Measurements from ENCODE around the gene GTF2A1L.
"Not testable (repeated sequence)": the region's sequence is repeated elsewhere in the genome, so short reads cannot be mapped to it uniquely, and the experiment has no call there.

GTF2A1L gene

GRCh38 chr2:48617618-48618017, at the start of gene GTF2A1L:
GTF2A1L (plus strand) TSS chr2:48617856; CDS start chr2:48617875, 19 bp downstream.
- DNase-seq, result no peak

DNA sequence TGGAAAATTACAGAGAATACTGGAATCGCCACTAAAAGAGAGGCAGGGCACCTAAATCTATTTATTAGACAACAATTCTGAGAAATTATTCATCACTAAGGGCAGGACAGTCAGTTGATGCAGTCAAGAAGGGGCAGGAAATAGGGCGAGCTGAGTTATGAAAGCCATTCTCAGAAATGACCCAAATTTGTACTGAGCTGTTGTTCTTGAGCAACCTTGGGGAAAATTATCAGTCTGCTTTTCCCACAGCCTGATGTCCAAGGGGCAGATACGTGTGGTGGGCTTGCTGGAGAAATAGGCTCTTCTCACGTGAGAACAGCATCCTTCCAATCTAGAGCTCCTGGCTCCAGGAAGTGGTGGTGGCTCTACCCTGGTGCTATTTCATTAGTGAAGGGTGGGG, 49.1 kb upstream of the GTF2A1L start:
- DNase-seq, result no peak

DNA sequence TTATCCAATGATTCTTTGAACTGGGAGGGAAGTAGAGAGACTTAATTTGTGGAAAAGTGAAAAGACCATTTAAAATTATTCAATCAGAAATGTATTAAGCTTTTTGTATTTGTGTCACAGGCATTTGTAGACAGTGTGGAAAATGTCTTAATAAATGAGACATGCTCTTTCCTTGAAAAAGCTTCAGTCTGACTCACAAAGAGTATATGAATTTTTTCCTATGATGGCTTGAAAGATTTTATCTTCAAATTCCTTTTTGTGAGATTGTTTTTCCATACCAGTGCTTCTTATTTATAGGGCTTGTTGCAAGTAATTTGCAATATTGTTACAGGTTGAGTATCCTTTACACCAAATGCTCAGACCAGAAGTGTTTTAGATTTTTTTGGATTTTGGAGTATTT, 48.2 kb upstream of the GTF2A1L start:
- no peak for DNase-seq

- DNase-seq, result no peak
These were observed 44.8 kb upstream of the GTF2A1L start for GRCh38 chr2:48572816-48573215.

- DNase-seq, result no peak
These were observed 43.0 kb upstream of the GTF2A1L start for GRCh38 chr2:48574353-48575287.

DNA sequence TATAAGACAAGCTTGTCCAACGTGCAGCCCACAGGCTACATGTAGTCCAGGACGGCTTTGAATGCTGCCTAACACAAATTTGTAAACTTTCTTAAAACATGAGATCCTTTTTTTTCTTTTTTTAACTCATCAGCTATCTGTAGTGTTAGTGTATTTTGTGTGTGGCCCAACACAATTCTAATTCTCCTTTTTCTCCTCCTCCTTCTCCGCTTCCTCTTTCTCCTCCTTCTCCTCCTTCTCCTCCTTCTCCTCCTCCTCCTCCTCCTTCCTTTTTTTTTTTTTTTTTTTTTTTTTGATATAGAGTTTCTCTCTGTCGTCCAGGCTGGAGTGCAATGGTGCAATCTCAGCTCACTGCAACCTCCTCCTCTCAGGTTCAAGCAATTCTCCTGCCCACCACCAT, 39.3 kb upstream of the GTF2A1L start:
- DNase-seq, result no peak

DNA sequence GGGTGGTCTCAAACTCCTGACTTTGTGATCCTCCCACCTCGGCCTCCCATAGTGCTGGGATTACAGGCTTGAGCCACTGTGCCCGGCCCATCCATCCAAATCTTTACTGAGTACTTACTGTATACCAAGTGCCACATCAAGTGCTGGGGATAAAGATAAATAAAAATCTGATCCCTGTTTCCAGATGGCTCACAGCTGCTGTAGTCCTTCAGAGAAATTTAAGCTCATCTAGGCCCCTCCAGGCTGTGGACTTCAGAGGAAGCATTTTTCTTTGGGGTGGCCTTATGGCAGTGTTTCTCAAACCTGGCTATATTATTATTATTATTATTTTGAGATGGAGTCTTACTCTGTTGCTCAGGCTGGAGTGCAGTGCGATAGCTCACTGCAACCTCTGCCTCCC, 33.7 kb upstream of the GTF2A1L start:
- DNase-seq, result no peak

- DNase-seq, result no peak
These were observed 33.1 kb upstream of the GTF2A1L start for GRCh38 chr2:48584551-48584950.

DNA sequence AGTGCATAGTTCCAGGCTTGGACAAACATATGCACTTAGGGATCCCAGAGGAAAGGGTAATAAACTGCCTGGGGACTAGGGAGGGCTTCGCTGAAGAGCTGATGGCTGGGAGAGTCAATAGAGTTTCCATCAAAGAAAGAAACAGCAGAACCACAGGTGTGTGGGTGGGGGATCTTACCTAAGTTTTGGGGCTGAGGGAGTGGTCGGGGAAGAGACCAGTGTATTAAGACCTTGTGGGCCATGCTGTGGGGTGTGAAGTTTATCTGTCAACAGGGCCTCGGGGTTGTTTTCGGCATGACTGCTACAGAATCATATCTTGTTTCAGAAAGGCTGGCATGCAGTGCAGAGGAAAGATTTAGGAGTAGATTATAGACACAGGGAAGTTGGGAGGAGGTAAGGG, 31.2 kb upstream of the GTF2A1L start:
- DNase-seq, result no peak

DNA sequence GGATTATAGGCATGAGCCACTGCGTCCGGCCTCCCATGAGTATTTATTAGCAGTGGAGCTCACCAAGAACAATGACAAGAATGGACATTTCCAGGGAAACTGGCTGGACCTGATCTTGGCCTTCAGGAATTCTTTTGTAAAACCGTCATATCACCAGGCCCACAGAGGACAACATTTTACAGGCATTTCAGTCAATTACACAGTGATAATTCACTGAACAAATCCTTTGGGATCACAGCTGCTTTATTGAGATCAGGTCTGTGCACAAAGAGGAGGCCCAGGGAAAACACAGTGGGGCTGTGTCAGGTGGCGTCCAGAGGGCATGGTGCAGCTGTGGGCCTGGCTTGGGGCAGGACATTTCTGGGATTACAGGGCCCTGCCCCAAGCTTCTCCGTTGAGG, 30.1 kb upstream of the GTF2A1L start:
- DNase-seq, result no peak

- no peak for DNase-seq
These were observed 29.7 kb upstream of the GTF2A1L start for GRCh38 chr2:48587961-48588360.

- DNase-seq, result no peak
These were observed 28.9 kb upstream of the GTF2A1L start for GRCh38 chr2:48588745-48589144.

- peak in 1 of 2 experiments; percentile 35 for DNase-seq
These were observed 28.4 kb upstream of the GTF2A1L start for GRCh38 chr2:48589170-48589767.

- no peak for DNase-seq
These were observed 27.6 kb upstream of the GTF2A1L start for GRCh38 chr2:48590017-48590416.

DNA sequence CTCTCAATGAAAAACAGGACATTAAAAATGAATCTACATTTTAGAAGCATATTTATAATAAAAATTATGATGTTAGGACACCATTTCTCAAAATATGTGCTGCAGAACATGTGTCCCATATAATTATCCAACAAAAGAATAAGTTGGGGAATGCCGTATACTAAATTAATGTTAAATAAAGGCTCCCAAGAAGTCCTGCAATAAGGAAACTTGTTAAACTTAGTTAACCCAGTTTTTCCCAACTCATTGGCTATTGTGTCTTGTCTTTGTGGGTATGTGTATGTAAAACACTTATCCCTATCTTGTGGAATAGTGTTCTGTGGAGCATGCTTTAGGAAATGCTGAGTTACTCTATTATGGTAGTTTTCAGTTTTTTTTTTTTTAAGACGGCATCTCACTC, 25.6 kb upstream of the GTF2A1L start:
- DNase-seq, result no peak

GRCh38 chr2:48596751-48597150, 20.9 kb upstream of the GTF2A1L start:
- DNase-seq, result not testable (repeated sequence)

DNA sequence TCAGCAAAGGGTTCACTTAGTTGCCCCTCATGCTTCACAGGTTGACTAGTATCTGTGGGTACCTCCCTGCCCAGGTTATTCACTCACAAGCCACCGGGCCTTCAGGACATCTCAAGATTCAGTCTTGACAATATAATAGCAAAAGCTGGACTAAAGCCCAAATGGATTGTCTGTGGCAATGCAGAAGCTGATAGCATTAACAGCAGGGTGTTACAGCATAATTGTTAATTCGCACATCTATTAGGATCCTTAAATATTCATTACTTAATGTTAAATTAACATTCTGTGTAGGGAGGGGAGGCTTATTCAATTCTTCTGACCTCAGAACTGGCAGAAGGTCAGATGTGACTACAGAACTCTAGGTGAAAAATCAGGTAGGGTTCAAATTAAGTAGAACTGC, 20.2 kb upstream of the GTF2A1L start:
- no peak for DNase-seq

DNA sequence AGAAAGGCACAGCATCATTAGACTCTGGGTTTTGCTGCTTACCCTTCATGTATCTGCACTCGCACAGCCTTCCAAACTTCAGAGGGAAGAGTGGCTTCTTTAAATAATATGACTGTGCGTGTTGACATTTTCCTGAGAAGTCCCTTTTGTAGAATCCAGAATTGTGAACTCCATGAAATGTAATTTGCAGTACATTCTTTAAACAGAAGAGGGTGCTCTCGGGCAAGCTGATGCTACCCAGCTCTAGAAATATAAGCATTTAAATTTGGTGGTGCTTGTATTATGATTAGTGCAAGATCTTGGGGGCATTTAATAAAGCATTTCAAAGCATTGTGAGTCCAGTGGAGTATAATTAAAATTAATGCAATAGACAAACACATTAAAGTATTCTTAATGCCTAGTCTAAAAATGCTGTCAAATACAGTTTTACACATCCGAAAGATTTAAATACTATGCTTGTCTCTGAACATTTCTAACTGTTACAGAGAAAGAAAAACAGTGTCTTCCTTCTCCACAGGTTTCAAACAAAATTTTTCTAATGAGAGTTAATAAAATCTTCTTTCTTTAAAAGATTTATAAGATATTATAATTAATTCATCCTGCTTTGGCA, 17.3 kb upstream of the GTF2A1L start:
- peak in 1 of 2 experiments; percentile 40 for DNase-seq

DNA sequence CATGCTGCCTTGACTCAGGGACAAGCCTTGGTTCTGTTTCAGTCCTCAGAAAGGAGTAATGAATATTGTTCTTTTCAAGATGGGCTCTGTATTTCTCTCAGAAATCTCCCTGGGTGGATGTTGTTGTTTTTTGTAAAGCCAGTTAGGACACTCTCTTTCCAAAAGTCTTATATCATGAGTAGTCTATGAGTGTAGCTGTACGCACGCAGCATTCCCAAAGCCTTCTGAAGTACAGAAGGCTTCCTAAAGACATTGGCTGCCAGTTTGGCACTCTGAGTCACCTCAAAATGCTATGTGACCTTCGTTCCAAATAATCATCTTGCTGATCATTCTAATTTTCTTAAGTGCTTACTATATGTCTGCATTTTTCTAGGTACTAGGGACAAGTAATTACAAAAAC, 16.7 kb upstream of the GTF2A1L start:
- no peak for DNase-seq

- DNase-seq, result peak in 1 of 2 experiments; percentile 11
These were observed 16.3 kb upstream of the GTF2A1L start for GRCh38 chr2:48601349-48601748.

- no peak for DNase-seq
These were observed 12.0 kb upstream of the GTF2A1L start for GRCh38 chr2:48605482-48606175.

- no peak for DNase-seq
These were observed 10.2 kb upstream of the GTF2A1L start for GRCh38 chr2:48607307-48608014.

DNA sequence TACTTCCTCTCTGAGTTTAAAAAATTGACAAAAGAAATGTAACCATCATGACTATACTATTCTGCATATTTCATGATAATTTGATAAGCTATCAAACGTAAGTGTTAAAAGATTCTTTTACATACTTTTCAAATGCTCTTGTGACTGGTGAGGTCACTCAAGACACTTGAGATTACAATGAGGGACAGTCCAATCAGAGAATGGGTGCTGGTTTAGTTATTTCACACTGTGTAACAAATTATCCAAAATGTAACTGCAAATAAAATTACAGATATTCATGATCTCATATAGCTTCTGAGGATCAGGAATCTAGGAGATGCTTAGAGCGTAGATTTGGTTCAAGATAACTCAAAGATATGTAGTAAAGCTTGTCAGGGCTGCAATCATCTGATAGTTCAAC, 4.4 kb upstream of the GTF2A1L start:
- DNase-seq, result no peak
